ENCODE data around the gene PARVA.

DNA sequence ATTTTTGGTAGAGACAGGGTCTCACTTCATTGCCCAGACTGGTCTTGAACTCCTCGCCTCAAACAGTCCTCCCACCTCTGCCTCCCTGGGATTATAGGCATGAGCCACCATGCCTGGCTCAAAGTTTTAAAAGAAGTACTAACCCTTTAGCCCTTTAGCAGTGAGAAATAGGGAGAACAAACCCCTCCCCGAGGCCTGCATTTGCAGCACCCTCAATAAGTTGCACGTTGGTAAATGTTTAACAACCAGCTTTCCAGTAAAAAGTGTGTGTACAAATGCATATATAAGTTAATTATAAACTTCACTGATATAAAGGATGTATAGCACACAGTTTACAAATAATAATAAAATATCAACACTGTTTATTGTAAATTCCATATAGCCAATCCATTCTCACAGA, 51.8 kb downstream of the PARVA start:
- TF ChIP-seq, protein P1, sequence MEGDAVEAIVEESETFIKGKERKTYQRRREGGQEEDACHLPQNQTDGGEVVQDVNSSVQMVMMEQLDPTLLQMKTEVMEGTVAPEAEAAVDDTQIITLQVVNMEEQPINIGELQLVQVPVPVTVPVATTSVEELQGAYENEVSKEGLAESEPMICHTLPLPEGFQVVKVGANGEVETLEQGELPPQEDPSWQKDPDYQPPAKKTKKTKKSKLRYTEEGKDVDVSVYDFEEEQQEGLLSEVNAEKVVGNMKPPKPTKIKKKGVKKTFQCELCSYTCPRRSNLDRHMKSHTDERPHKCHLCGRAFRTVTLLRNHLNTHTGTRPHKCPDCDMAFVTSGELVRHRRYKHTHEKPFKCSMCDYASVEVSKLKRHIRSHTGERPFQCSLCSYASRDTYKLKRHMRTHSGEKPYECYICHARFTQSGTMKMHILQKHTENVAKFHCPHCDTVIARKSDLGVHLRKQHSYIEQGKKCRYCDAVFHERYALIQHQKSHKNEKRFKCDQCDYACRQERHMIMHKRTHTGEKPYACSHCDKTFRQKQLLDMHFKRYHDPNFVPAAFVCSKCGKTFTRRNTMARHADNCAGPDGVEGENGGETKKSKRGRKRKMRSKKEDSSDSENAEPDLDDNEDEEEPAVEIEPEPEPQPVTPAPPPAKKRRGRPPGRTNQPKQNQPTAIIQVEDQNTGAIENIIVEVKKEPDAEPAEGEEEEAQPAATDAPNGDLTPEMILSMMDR (IDR thresholded peaks at IDR 0.05), result no peak
- no peak for TF ChIP-seq EP300 (IDR thresholded peaks at IDR 0.05)
- TF ChIP-seq POLR2A (IDR thresholded peaks at IDR 0.05), result no peak

Data from sigmoid colon (tissue), 4 donors.